GM12878 (cell line): ENCODE results near the gene SCNN1A. TPM values are rescaled to one million over a fixed set of nuclear protein-coding genes. Genes with fewer than 3 reads are reported as not detected.
A peak's percentile ranks its signal among the peaks of the same experiment; 100 is the strongest.

ENCODE experiments used
- ATF3 ChIP-seq: IDR thresholded peaks from 2 replicates; pipeline ENCODE4 v1.6.1; 2011; ENCODE audit warnings: low read depth, mild to moderate bottlenecking, low read length, moderate library complexity, borderline replicate concordance; ENCODE audit errors: extremely low read depth
- ATF7 ChIP-seq: fragments of 450-650 bp; IDR thresholded peaks from 2 replicates; pipeline ENCODE4 v1.6.1; 2016; ENCODE audit warnings: low read depth, mild to moderate bottlenecking
- BACH1 ChIP-seq: fragments of 450-650 bp; IDR thresholded peaks from 2 replicates; pipeline ENCODE4 v1.6.1; 2017; ENCODE audit warnings: mild to moderate bottlenecking, borderline replicate concordance
- BHLHE40 ChIP-seq, 2 experiments: fragments of 450-650 bp in 1 of 2; IDR thresholded peaks; 2 replicates each; pipeline ENCODE4 v1.6.1; 2011 to 2017; ENCODE audit warnings: low read depth in 2 of 2, borderline replicate concordance in 1 of 2, improper control_type of control experiment in 1 of 2, low read length in 1 of 2, mild to moderate bottlenecking in 1 of 2
- CBFB ChIP-seq: IDR thresholded peaks from 2 replicates; pipeline ENCODE4 v1.6.1; 2016; ENCODE audit warnings: antibody characterized with exemption, low read depth
- CHD2 ChIP-seq: IDR thresholded peaks from 2 replicates; pipeline ENCODE4 v1.6.1; 2011; ENCODE audit warnings: low read depth, low read length, improper control_type of control experiment, borderline replicate concordance
- CHD4 ChIP-seq: fragments of 200-600 bp; sonication (generic); IDR thresholded peaks from 2 replicates; pipeline ENCODE4 v1.6.1; 2016; ENCODE audit warnings: mild to moderate bottlenecking
- FOXK2 ChIP-seq: fragments of 450-650 bp; IDR thresholded peaks from 2 replicates; pipeline ENCODE4 v1.6.1; 2017; ENCODE audit warnings: mild to moderate bottlenecking, moderate library complexity
- FOXM1 ChIP-seq: IDR thresholded peaks from 2 replicates; pipeline ENCODE4 v1.6.1; 2012; ENCODE audit warnings: low read depth, mild to moderate bottlenecking, inconsistent platforms, low read length, moderate library complexity
- HDGF ChIP-seq: fragments of 450-650 bp; IDR thresholded peaks from 2 replicates; pipeline ENCODE4 v1.6.1; 2016; ENCODE audit warnings: antibody characterized with exemption
- IKZF2 ChIP-seq, 2 experiments: fragments of 450-650 bp; IDR thresholded peaks; 2 replicates each; pipeline ENCODE4 v1.6.1; 2017; ENCODE audit warnings: mild to moderate bottlenecking in 2 of 2, moderate library complexity in 2 of 2
- MAX ChIP-seq: IDR thresholded peaks from 2 replicates; pipeline ENCODE4 v1.6.1; 2012; ENCODE audit warnings: low read depth, low read length, improper control_type of control experiment
- MTA3 ChIP-seq: IDR thresholded peaks from 2 replicates; pipeline ENCODE4 v1.6.1; 2012; ENCODE audit warnings: low read length, inconsistent platforms, borderline replicate concordance
- MYB ChIP-seq: fragments of 150-350 bp; IDR thresholded peaks from 2 replicates; pipeline ENCODE4 v1.6.1; 2014; ENCODE audit warnings: mild to moderate bottlenecking, low read depth, low read length, borderline replicate concordance
- MYC ChIP-seq: IDR thresholded peaks from 2 replicates; pipeline ENCODE4 v1.6.1; 2011; ENCODE audit warnings: mild to moderate bottlenecking, low read length, moderate library complexity, inconsistent platforms; ENCODE audit not compliant: insufficient read depth, insufficient replicate concordance, insufficient read length, severe bottlenecking
- RAD21 ChIP-seq: IDR thresholded peaks from 2 replicates; pipeline ENCODE4 v1.6.1; 2011; ENCODE audit warnings: mild to moderate bottlenecking, low read depth, low read length, moderate library complexity; ENCODE audit not compliant: insufficient read depth
- RAD51 ChIP-seq: fragments of 450-650 bp; IDR thresholded peaks from 2 replicates; pipeline ENCODE4 v1.6.1; 2016; ENCODE audit warnings: moderate library complexity, mild to moderate bottlenecking, inconsistent platforms
- SKIL ChIP-seq: fragments of 450-650 bp; IDR thresholded peaks from 2 replicates; pipeline ENCODE4 v1.6.1; 2017; ENCODE audit warnings: mild to moderate bottlenecking, low read depth, inconsistent platforms; ENCODE audit not compliant: poor library complexity, severe bottlenecking
- TARDBP ChIP-seq: IDR thresholded peaks from 2 replicates; pipeline ENCODE4 v1.6.1; 2016; ENCODE audit warnings: borderline replicate concordance
- TBL1XR1 ChIP-seq: IDR thresholded peaks from 2 replicates; pipeline ENCODE4 v1.6.1; 2012; ENCODE audit warnings: low read depth, low read length, improper control_type of control experiment
- TCF3 ChIP-seq: IDR thresholded peaks from 2 replicates; pipeline ENCODE4 v1.6.1; 2012; ENCODE audit warnings: low read depth, mild to moderate bottlenecking, low read length, borderline replicate concordance; ENCODE audit not compliant: insufficient read depth
- TCF7 ChIP-seq: IDR thresholded peaks from 2 replicates; pipeline ENCODE4 v1.6.1; 2014; ENCODE audit warnings: antibody characterized with exemption, borderline replicate concordance
- ZNF24 ChIP-seq: fragments of 450-650 bp; IDR thresholded peaks from 2 replicates; pipeline ENCODE4 v1.6.1; 2017; ENCODE audit warnings: antibody characterized with exemption, mild to moderate bottlenecking
- ZNF687 ChIP-seq: fragments of 450-650 bp; IDR thresholded peaks from 2 replicates; pipeline ENCODE4 v1.6.1; 2017; ENCODE audit warnings: mild to moderate bottlenecking, moderate library complexity
- ZSCAN29 ChIP-seq: fragments of 450-650 bp; IDR thresholded peaks from 2 replicates; pipeline ENCODE4 v1.6.1; 2017; ENCODE audit warnings: mild to moderate bottlenecking, moderate library complexity
- polyA plus RNA-seq, 11 experiments: library from polyadenylated mRNA; depleted of rRNA in 4 of 11; unstranded in 6 of 11; stranded (reverse) in 5 of 11; fragments of >200 nt; fragmentation: Nextera tagmentation in 4 of 11; fragmentation: Illumina TruSeq in 1 of 11; extraction: Ambion mirVana in 4 of 11; extraction: Trizol in 1 of 11; gene quantifications; 1 replicate in 1 of 11; 2 replicates in 10 of 11; pipeline versions ENCODE4 v1.2.1 to v1.2.3, GENCODE V29; 2011 to 2016; ENCODE audit warnings: inconsistent platforms in 2 of 11, missing spikeins in 2 of 11, low read depth in 1 of 11
- total RNA-seq, 4 experiments: library from RNA; depleted of rRNA in 3 of 4; stranded (reverse); fragments of >200 nt in 3 of 4; fragmentation: Illumina TruSeq in 1 of 4; extraction: Trizol in 1 of 4; gene quantifications; 2 replicates each; pipeline versions ENCODE4 v1.2.1 to v1.2.3, GENCODE V29; 2013 to 2021

The SCNN1A gene
- total and polyA plus RNA-seq, 10 of the 15 experiments (the other 5 are each of a cell fraction or from before 2014, with no cell fraction given): 0.14 to 0.69 TPM; not detected in 8

- TF ChIP-seq SKIL (peak; percentile 65), ATF7 (no peak), ZSCAN29 (no peak), MTA3 (no peak), TBL1XR1 (0 out of 2 replicates have a peak, but pooled peaks have one; percentile 24), FOXM1 (peak; percentile 48), BACH1 (no peak), CHD4 (no peak), TCF7 (no peak), CBFB (no peak), TCF3 (no peak), FOXK2 (no peak), ATF3 (peak; percentile 56; the same call in 1 of the 2 replicates), RAD21 (peak; percentile 97), CHD2 (peak; percentile 51; the same call in 1 of the 2 replicates), ZNF687 (peak; percentile 50; the same call in 1 of the 2 replicates), ZNF24 (no peak), MYC (no peak), HDGF (no peak), IKZF2 (IDR thresholded peaks at IDR 0.05) (peak; percentile 66 to 73), RAD51 (peak; percentile 87), TARDBP (0 out of 2 replicates have a peak, but pooled peaks have one; percentile 44), MYB (no peak), MAX (peak; percentile 88), BHLHE40 (IDR thresholded peaks at IDR 0.05; ENCODE audit: borderline replicate concordance in 1 of 2, low read depth in 2 of 2, low read length in 1 of 2) (peak; percentile 90 to 92)
These were observed 48.1 kb upstream of the SCNN1A start (continued) for GRCh38 chr12:6423267-6424007.
